ENCODE measurements around the gene DOCK1.

GRCh38 chr10:126935263-126935946, 30.2 kb downstream of the DOCK1 start:
- TF ChIP-seq, protein P1, sequence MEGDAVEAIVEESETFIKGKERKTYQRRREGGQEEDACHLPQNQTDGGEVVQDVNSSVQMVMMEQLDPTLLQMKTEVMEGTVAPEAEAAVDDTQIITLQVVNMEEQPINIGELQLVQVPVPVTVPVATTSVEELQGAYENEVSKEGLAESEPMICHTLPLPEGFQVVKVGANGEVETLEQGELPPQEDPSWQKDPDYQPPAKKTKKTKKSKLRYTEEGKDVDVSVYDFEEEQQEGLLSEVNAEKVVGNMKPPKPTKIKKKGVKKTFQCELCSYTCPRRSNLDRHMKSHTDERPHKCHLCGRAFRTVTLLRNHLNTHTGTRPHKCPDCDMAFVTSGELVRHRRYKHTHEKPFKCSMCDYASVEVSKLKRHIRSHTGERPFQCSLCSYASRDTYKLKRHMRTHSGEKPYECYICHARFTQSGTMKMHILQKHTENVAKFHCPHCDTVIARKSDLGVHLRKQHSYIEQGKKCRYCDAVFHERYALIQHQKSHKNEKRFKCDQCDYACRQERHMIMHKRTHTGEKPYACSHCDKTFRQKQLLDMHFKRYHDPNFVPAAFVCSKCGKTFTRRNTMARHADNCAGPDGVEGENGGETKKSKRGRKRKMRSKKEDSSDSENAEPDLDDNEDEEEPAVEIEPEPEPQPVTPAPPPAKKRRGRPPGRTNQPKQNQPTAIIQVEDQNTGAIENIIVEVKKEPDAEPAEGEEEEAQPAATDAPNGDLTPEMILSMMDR (IDR thresholded peaks at IDR 0.05; ENCODE audit: low read depth, low read length), result no peak
- TF ChIP-seq POLR2A (IDR thresholded peaks at IDR 0.05; ENCODE audit: extremely low read depth, insufficient read length) (no peak), MYC (IDR thresholded peaks at IDR 0.05; ENCODE audit: low read depth, low read length) (no peak), MAX (IDR thresholded peaks at IDR 0.05; ENCODE audit: low read depth, low read length) (no peak)

Data from NB4 (cell line).